K562 (cell line): ENCODE results near the gene LAMTOR5. TPM values are rescaled to one million over a fixed set of nuclear protein-coding genes. Genes with fewer than 3 reads are reported as not detected.

Experiments
- ATF3 ChIP-seq, 2 experiments: fragments of 450-650 bp in 1 of 2; sonication (generic) in 1 of 2; formaldehyde crosslinking in 1 of 2; IDR thresholded peaks in 1 of 2; conservative IDR thresholded peaks in 1 of 2; 2 replicates each; pipeline versions ENCODE4 v1.6.1 to v1.8.1; 2016 to 2023; ENCODE audit warnings: mild to moderate bottlenecking in 2 of 2, moderate library complexity in 2 of 2, inconsistent platforms in 1 of 2, missing genetic modification reagents in 1 of 2
- CBX1 ChIP-seq: sonication (generic); IDR thresholded peaks from 2 replicates; pipeline ENCODE4 v1.6.1; 2016; ENCODE audit warnings: antibody characterized with exemption, low read depth, mild to moderate bottlenecking
- DNMT1 ChIP-seq: fragments of 450-650 bp; IDR thresholded peaks from 2 replicates; pipeline ENCODE4 v1.6.1; 2016; ENCODE audit warnings: antibody characterized with exemption, mild to moderate bottlenecking
- GATA2 ChIP-seq: sonication (generic); formaldehyde crosslinking; IDR thresholded peaks from 2 replicates; pipeline ENCODE4 v1.4.0; 2020; ENCODE audit warnings: mild to moderate bottlenecking, missing genetic modification reagents
- HDAC2 ChIP-seq: fragments of 450-650 bp; IDR thresholded peaks from 2 replicates; pipeline ENCODE4 v1.6.1; 2016; ENCODE audit warnings: mild to moderate bottlenecking
- JUND ChIP-seq, 2 experiments: IDR thresholded peaks; 2 replicates in 1 of 2; 3 replicates in 1 of 2; pipeline ENCODE4 v1.6.1; 2011; ENCODE audit warnings: borderline replicate concordance in 2 of 2, low read depth in 2 of 2, low read length in 2 of 2, improper control_type of control experiment in 1 of 2, missing biosample characterization in 1 of 2, missing genetic modification characterization in 1 of 2, missing genetic modification reagents in 1 of 2
- KLF6 ChIP-seq: fragments of 250-450 bp; sonication (Bioruptor Pico); IDR thresholded peaks from 2 replicates; pipeline ENCODE4 v1.4.0; 2020; ENCODE audit warnings: mild to moderate bottlenecking, moderate library complexity, borderline replicate concordance
- LCOR ChIP-seq: sonication (generic); formaldehyde crosslinking; IDR thresholded peaks from 2 replicates; pipeline ENCODE4 v1.8.0; 2022; ENCODE audit warnings: mild to moderate bottlenecking, missing genetic modification reagents
- MCM7 ChIP-seq, 2 experiments: fragments of 450-650 bp; IDR thresholded peaks; 2 replicates each; pipeline ENCODE4 v1.6.1; 2016 to 2018
- MEF2D ChIP-seq: conservative IDR thresholded peaks from 2 replicates; pipeline ENCODE4 v1.6.1; 2016; ENCODE audit warnings: low read depth, missing genetic modification characterization, missing compliant biosample characterization
- MLX ChIP-seq, 2 experiments: fragments of 450-650 bp in 1 of 2; sonication (generic) in 1 of 2; formaldehyde crosslinking; conservative IDR thresholded peaks; 2 replicates each; pipeline versions ENCODE4 v1.4.0 to v1.8.1; 2020 to 2022; ENCODE audit warnings: mild to moderate bottlenecking in 1 of 2, missing genetic modification reagents in 1 of 2
- MYBL2 ChIP-seq, 2 experiments: fragments of 450-650 bp in 1 of 2; sonication (generic) in 1 of 2; formaldehyde crosslinking in 1 of 2; IDR thresholded peaks; 2 replicates each; pipeline versions ENCODE4 v1.6.1 to v1.8.1; 2017 to 2022; ENCODE audit warnings: borderline replicate concordance in 1 of 2, inconsistent platforms in 1 of 2, low read depth in 1 of 2, mild to moderate bottlenecking in 1 of 2, missing genetic modification reagents in 1 of 2, moderate library complexity in 1 of 2
- NRF1 ChIP-seq, 2 experiments: fragments of 450-650 bp; IDR thresholded peaks in 1 of 2; conservative IDR thresholded peaks in 1 of 2; 2 replicates each; pipeline ENCODE4 v1.6.1; 2014; ENCODE audit warnings: mild to moderate bottlenecking in 2 of 2
- PKNOX1 ChIP-seq: fragments of 450-650 bp; IDR thresholded peaks from 2 replicates; pipeline ENCODE4 v1.6.1; 2016
- RCOR1 ChIP-seq, 2 experiments: IDR thresholded peaks; 2 replicates each; pipeline ENCODE4 v1.6.1; 2012; ENCODE audit warnings: low read depth in 2 of 2, low read length in 2 of 2, borderline replicate concordance in 1 of 2, improper control_type of control experiment in 1 of 2
- SMARCA5 ChIP-seq: fragments of 450-650 bp; IDR thresholded peaks from 2 replicates; pipeline ENCODE4 v1.6.1; 2016
- SP2 ChIP-seq: IDR thresholded peaks from 2 replicates; pipeline ENCODE4 v1.6.1; 2011; ENCODE audit warnings: mild to moderate bottlenecking, low read depth, low read length, moderate library complexity; ENCODE audit not compliant: poor library complexity, severe bottlenecking; ENCODE audit errors: extremely low read depth
- SREBF1 ChIP-seq: fragments of 150-350 bp; IDR thresholded peaks from 2 replicates; pipeline ENCODE4 v1.6.1; 2014; ENCODE audit warnings: antibody characterized with exemption, low read depth, low read length, borderline replicate concordance
- TRIM28 ChIP-seq: fragments of 450-650 bp; IDR thresholded peaks from 2 replicates; pipeline ENCODE4 v1.6.1; 2017
- XRCC4 ChIP-seq: IDR thresholded peaks from one replicate; pipeline ENCODE4 v1.6.1; 2011; ENCODE audit not compliant: insufficient read depth, insufficient read length; ENCODE audit errors: extremely low read depth
- ZBTB9 ChIP-seq: fragments of 450-650 bp; formaldehyde crosslinking; IDR thresholded peaks from 2 replicates; pipeline ENCODE4 v1.4.0; 2020; ENCODE audit warnings: mild to moderate bottlenecking, moderate library complexity
- ZNF124 ChIP-seq: sonication (generic); formaldehyde crosslinking; IDR thresholded peaks from 2 replicates; pipeline ENCODE4 v1.8.1; 2022; ENCODE audit warnings: missing genetic modification reagents
- ZNF174 ChIP-seq: fragments of 250-450 bp; sonication (Bioruptor Pico); IDR thresholded peaks from 2 replicates; pipeline ENCODE4 v1.4.0; 2020; ENCODE audit warnings: mild to moderate bottlenecking
- ZNF217 ChIP-seq: sonication (generic); formaldehyde crosslinking; IDR thresholded peaks from 2 replicates; pipeline ENCODE4 v1.8.0; 2022; ENCODE audit warnings: mild to moderate bottlenecking, missing genetic modification reagents
- ZNF347 ChIP-seq: fragments of 450-650 bp; formaldehyde crosslinking; IDR thresholded peaks from 2 replicates; pipeline ENCODE4 v1.4.0; 2020; ENCODE audit warnings: low read depth, mild to moderate bottlenecking, moderate library complexity
- polyA plus RNA-seq, 8 experiments: library from polyadenylated mRNA; depleted of rRNA in 4 of 8; stranded (reverse) in 5 of 8; unstranded in 3 of 8; fragments of >200 nt; fragmentation: Nextera tagmentation in 2 of 8; fragmentation: Illumina TruSeq in 1 of 8; extraction: Ambion mirVana in 2 of 8; extraction: Trizol in 1 of 8; gene quantifications; 2 replicates each; pipeline versions ENCODE4 v1.2.1 to v1.2.3, GENCODE V29; 2011 to 2014; ENCODE audit warnings: inconsistent platforms in 1 of 8, missing spikeins in 1 of 8
- total RNA-seq, 7 experiments: library from RNA; depleted of rRNA in 6 of 7; stranded (reverse); fragments of >200 nt in 6 of 7; fragmentation: Illumina TruSeq in 2 of 7; extraction: Trizol in 2 of 7; gene quantifications; 2 replicates each; pipeline versions ENCODE4 v1.2.1 to v1.2.3, GENCODE V29; 2011 to 2021; ENCODE audit warnings: low replicate concordance in 1 of 7

LAMTOR5 gene
- total and polyA plus RNA-seq, 9 of the 15 experiments (the other 6 are each of a cell fraction or from before 2014, with no cell fraction given) = 118 to 712 (median 241) TPM

- TF ChIP-seq XRCC4 (no peak), ZNF124 (CRISPR knock-in tag) (no peak), TRIM28 (peak; percentile 64; the same call in 1 of the 2 replicates), MYBL2 (IDR thresholded peaks at IDR 0.05; ENCODE audit: low read depth) (no peak), MYBL2 (CRISPR knock-in tag; IDR thresholded peaks at IDR 0.05; ENCODE audit: borderline replicate concordance) (no peak), CBX1 (no peak), ZBTB9 (CRISPR knock-in tag) (no peak), NRF1 (conservative IDR thresholded peaks at IDR 0.05 in 1 of 2, IDR thresholded peaks at IDR 0.05 in 1 of 2) (peak; percentile 19 to 32; a peak in 3 of 4 replicates), RCOR1 (IDR thresholded peaks at IDR 0.05; ENCODE audit: borderline replicate concordance in 1 of 2, low read depth in 2 of 2, low read length in 2 of 2) (0 out of 4 replicates have a peak, but pooled peaks of 1 of the 2 experiments have one; percentile 45), KLF6 (CRISPR knock-in tag) (0 out of 2 replicates have a peak, but pooled peaks have one; percentile 17), ATF3 (IDR thresholded peaks at IDR 0.05) (no peak), ATF3 (CRISPR knock-in tag; conservative IDR thresholded peaks at IDR 0.05) (no peak), PKNOX1 (no peak; the same call in none of the 2 replicates), DNMT1 (no peak), ZNF174 (CRISPR knock-in tag) (no peak), GATA2 (CRISPR knock-in tag) (no peak), SP2 (no peak), SMARCA5 (peak; percentile 61; the same call in 1 of the 2 replicates), MEF2D (tag) (no peak), ZNF347 (CRISPR knock-in tag) (no peak), HDAC2 (no peak), SREBF1 (no peak), JUND (IDR thresholded peaks at IDR 0.05; ENCODE audit: borderline replicate concordance, low read depth, low read length) (peak; percentile 72), JUND (tag; IDR thresholded peaks at IDR 0.05; ENCODE audit: borderline replicate concordance, low read depth, low read length) (peak; percentile 49; the same call in 1 of the 3 replicates), ZNF217 (CRISPR knock-in tag) (no peak), LCOR (CRISPR knock-in tag) (0 out of 2 replicates have a peak, but pooled peaks have one; percentile 26), MCM7 (IDR thresholded peaks at IDR 0.05) (no peak), MLX (CRISPR knock-in tag; conservative IDR thresholded peaks at IDR 0.05) (no peak)
Observed at GRCh38 chr1:110412576-110412975, 5.1 kb upstream of the LAMTOR5 start (continued).
